ENCODE data around the gene A1CF. TPM values are rescaled to one million over a fixed set of nuclear protein-coding genes. Genes with fewer than 3 reads are reported as not detected.

A1CF gene
- total and polyA plus RNA-seq, 2 of the 8 experiments (the other 6 are each of a cell fraction or from before 2014, with no cell fraction given) = not detected

DNA sequence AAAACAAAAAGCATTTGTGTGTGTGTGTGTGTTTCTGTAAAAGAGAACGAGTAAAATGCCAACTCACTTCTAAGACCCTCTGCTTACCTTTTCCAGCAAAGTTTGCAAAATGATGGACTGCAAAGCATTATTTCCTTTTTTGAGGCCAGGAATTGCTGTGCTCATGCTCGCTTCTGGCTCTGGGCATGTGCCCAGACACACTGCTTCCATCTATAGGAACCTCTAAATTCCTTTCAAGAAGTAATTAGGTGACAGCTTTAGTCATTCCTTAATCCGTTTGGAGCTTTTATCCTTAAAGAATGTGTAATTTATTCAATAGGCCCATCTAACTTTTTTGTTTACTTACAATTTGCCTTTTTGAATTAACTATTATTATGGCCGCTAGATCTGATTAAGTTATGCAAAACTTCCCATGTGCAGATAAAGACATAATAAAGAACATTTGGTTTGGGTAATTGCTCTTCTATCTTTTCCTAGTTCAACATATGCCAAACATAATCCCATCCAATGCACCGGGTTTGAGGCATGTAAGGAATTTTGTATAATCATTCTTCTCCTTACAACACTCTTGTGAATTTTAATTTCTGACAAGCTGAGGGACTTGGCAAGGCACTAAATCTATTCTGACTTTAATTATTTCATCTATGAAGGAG, 34.7 kb downstream of the A1CF start (continued):
- TF ChIP-seq HDAC6 (IDR thresholded peaks at IDR 0.05; ENCODE audit: low read depth, low read length) = no peak
- TF ChIP-seq RFX5 (IDR thresholded peaks at IDR 0.05; ENCODE audit: borderline replicate concordance, low read depth, low read length) = no peak
- TF ChIP-seq SIN3A (conservative IDR thresholded peaks at IDR 0.05 in 1 of 2, IDR thresholded peaks at IDR 0.05 in 1 of 2; ENCODE audit: low read depth in 1 of 2, low read length in 2 of 2) = no peak
- TF ChIP-seq KDM1A (IDR thresholded peaks at IDR 0.05; ENCODE audit: borderline replicate concordance, low read length) = no peak
- no peak for TF ChIP-seq BCL11A (IDR thresholded peaks at IDR 0.05; ENCODE audit: low read depth in 2 of 2, low read length in 2 of 2)
- no peak for TF ChIP-seq TBP (IDR thresholded peaks at IDR 0.05; ENCODE audit: low read depth, low read length)
